Measurements from ENCODE around the gene SMCO4.

GRCh38 chr11:93512073-93512475 lies 31.1 kb downstream of the SMCO4 start:
- TF ChIP-seq CTCF (conservative IDR thresholded peaks at IDR 0.05; ENCODE audit: low read length) (no peak), EZH2phosphoT487 (IDR thresholded peaks at IDR 0.05; ENCODE audit: borderline replicate concordance) (no peak)

Measured in Loucy (cell line).